Measurements from ENCODE around the gene PDXK. TPM values are rescaled to one million over a fixed set of nuclear protein-coding genes. Genes with fewer than 3 reads are reported as not detected.

Gene PDXK
- total and polyA plus RNA-seq, 2 donors (not counting 3 experiments of a cell fraction or from before 2014, with no cell fraction given) = 44.2 to 59.1 TPM

DNA sequence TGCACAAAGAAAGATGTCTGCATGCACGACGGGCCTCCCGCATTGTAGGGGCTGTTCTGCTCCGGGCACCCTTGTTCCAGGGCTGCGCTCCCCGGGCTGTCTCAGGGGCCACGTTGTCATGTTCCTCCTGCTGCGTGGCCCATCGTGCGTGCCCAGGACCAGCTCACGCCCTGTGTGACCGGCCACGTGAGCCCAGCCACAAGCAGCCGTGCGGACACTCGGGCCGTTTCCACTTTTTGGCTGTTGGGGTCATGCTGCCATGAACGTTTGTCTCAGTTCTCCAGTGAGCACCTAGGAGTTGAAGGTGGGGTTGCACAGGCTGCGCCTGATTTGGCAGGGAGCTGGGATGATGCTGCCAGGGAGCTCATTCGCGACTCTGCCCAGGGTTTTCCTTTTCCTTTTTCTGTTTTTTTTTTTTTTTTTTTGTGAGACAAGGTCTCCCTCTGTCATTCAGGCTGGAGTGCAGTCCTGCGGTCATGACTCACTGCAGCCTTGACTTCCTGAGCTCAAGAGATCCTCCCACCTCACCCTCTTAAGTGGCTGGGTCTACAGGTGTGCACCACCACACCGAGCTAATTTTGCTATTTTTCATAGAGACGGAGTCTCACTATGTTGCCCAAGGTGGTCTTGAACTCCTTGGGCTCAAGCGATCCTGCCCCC, 17.4 kb downstream of the PDXK start:
- Histone ChIP-seq H3K9ac (replicated peaks; ENCODE audit: extremely low read depth, insufficient read depth, low read length) (no peak overlapping the region), H3K27me3 (ENCODE audit: control insufficient read depth in 2 of 2, insufficient read depth in 2 of 2, low read length in 2 of 2) (no peaks in the 10 kb centered on the region), H3K4me3 (replicated peaks in 1 of 3; ENCODE audit: insufficient read depth in 1 of 3, low read depth in 1 of 3, low read length in 3 of 3) (no peak overlapping the region), H3K9me1 (replicated peaks; ENCODE audit: control insufficient read depth, extremely low read depth, insufficient read depth, low read length) (no peaks in the 10 kb centered on the region), H4K20me1 (replicated peaks; ENCODE audit: control insufficient read depth, extremely low read depth, insufficient read depth, low read length) (no peaks in the 10 kb centered on the region), H3K27ac (ENCODE audit: insufficient read depth, low read depth, low read length) (no peak overlapping the region), H3K9me3 (replicated peaks; ENCODE audit: control insufficient read depth, insufficient read depth, low read length) (no peaks in the 10 kb centered on the region), H2AFZ (ENCODE audit: low read depth, low read length) (no peak overlapping the region), H3K79me2 (ENCODE audit: control insufficient read depth, insufficient read depth, low read length) (peaks cover 4% of the 10 kb centered on the region), H3K4me1 (ENCODE audit: control insufficient read depth, extremely low read depth, insufficient read depth, low read length) (no peaks in the 10 kb centered on the region), H3K36me3 (ENCODE audit: control insufficient read depth in 2 of 2, extremely low read depth in 1 of 2, insufficient read depth in 2 of 2, low read length in 2 of 2) (no peaks in the 10 kb centered on the region), H3K4me2 (ENCODE audit: insufficient read depth, low read length) (no peak overlapping the region)
- DNase-seq (ENCODE audit: low read depth, low spot score) = no peak
- POLR2A ChIA-PET = no interaction called here
- dilution Hi-C loops (cut with MboI; ENCODE audit: extremely low pct_ligation_motif_present, low sequenced_read_pairs) (no loop called here), intact Hi-C loops (cut with micrococcal nuclease) (no loop called here)
- FAIRE-seq = peak; percentile 31
- CTCF ChIA-PET = interaction anchor here (0.7 to 1.6 kb wide), 2 partner anchors 8 to 10 kb away, joined by 3 to 4 read pairs; no protein-coding TSS in a partner anchor
- TF ChIP-seq EZH2 (IDR thresholded peaks at IDR 0.05; ENCODE audit: borderline replicate concordance, low read depth, low read length, severe bottlenecking) = no peak
- TF ChIP-seq, protein P1, sequence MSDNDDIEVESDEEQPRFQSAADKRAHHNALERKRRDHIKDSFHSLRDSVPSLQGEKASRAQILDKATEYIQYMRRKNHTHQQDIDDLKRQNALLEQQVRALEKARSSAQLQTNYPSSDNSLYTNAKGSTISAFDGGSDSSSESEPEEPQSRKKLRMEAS (IDR thresholded peaks at IDR 0.05; ENCODE audit: insufficient read depth, insufficient read length) = no peak
- BruUV-seq (replicated peaks) = no TSS peak

DNA sequence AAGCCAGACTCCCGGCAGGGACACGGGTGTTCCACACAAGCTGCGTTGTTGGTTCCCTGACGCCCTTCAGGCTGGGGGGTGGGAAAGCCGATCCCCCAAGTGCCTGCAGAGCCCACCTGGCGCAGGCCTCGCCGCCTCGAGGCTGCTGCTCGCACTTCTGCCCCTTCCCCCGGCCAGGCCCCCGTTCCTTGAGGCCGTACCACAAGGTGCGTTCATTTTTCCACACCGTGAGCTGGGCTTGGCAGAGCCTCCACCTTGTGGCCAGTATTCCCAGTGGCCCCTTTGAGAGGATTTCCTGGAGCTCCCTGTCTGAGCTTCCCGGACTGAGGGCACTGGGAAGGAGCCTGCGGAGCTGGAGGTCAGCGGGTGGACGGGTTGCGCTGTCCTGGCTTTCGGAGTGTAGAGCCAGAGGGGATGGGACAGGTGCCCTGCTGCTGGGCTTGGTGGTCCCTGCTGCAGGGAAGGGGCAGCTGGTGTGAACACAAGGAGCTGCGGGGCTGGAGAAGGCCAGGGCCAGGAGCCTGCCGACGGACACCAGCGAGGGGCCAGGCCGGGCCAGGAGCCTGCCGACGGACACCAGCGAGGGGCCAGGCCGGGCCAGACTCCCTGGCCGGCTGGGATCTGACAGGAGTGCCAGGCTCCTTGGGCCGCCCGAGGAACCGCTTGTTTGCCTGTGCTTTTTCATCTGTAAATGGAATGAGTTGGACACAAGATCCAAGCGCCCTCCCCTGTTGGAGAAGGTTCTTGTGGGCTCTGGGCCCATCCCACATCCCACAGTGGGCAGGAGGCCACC, 18.4 kb downstream of the PDXK start:
- no peaks in the 10 kb centered on the region for H3K27me3 ChIP-seq (ENCODE audit: control insufficient read depth in 2 of 2, insufficient read depth in 2 of 2, low read length in 2 of 2)
- H3K9me1 ChIP-seq (replicated peaks; ENCODE audit: control insufficient read depth, extremely low read depth, insufficient read depth, low read length) = no peaks in the 10 kb centered on the region
- intact Hi-C loops (cut with micrococcal nuclease) (no loop called here), dilution Hi-C loops (cut with MboI; ENCODE audit: extremely low pct_ligation_motif_present, low sequenced_read_pairs) (no loop called here)
- no peak overlapping the region for H3K4me2 ChIP-seq (ENCODE audit: insufficient read depth, low read length)
- H3K4me1 ChIP-seq (ENCODE audit: control insufficient read depth, extremely low read depth, insufficient read depth, low read length) = no peaks in the 10 kb centered on the region
- BruUV-seq (replicated peaks) = no TSS peak
- H3K79me2 ChIP-seq (ENCODE audit: control insufficient read depth, insufficient read depth, low read length) = no peaks in the 10 kb centered on the region
- H3K4me3 ChIP-seq (replicated peaks in 1 of 3; ENCODE audit: insufficient read depth in 1 of 3, low read depth in 1 of 3, low read length in 3 of 3) = no peak overlapping the region
- H4K20me1 ChIP-seq (replicated peaks; ENCODE audit: control insufficient read depth, extremely low read depth, insufficient read depth, low read length) = no peaks in the 10 kb centered on the region
- no peaks in the 10 kb centered on the region for H3K36me3 ChIP-seq (ENCODE audit: control insufficient read depth in 2 of 2, extremely low read depth in 1 of 2, insufficient read depth in 2 of 2, low read length in 2 of 2)
- POLR2A ChIA-PET = no interaction called here
- no peak for TF ChIP-seq FOS (IDR thresholded peaks at IDR 0.05; ENCODE audit: borderline replicate concordance, insufficient read depth, low read length)
- TF ChIP-seq JUN (IDR thresholded peaks at IDR 0.05; ENCODE audit: borderline replicate concordance, insufficient read depth, insufficient read length, low read depth) = no peak
- TF ChIP-seq EZH2 (IDR thresholded peaks at IDR 0.05; ENCODE audit: borderline replicate concordance, low read depth, low read length, severe bottlenecking) = no peak
- TF ChIP-seq, protein P2, sequence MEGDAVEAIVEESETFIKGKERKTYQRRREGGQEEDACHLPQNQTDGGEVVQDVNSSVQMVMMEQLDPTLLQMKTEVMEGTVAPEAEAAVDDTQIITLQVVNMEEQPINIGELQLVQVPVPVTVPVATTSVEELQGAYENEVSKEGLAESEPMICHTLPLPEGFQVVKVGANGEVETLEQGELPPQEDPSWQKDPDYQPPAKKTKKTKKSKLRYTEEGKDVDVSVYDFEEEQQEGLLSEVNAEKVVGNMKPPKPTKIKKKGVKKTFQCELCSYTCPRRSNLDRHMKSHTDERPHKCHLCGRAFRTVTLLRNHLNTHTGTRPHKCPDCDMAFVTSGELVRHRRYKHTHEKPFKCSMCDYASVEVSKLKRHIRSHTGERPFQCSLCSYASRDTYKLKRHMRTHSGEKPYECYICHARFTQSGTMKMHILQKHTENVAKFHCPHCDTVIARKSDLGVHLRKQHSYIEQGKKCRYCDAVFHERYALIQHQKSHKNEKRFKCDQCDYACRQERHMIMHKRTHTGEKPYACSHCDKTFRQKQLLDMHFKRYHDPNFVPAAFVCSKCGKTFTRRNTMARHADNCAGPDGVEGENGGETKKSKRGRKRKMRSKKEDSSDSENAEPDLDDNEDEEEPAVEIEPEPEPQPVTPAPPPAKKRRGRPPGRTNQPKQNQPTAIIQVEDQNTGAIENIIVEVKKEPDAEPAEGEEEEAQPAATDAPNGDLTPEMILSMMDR (IDR thresholded peaks at IDR 0.05; ENCODE audit: extremely low read depth in 1 of 2, insufficient read depth in 1 of 2, low read depth in 1 of 2, low read length in 2 of 2) = no peak
- no peak for TF ChIP-seq POLR2AphosphoS5 (IDR thresholded peaks at IDR 0.05; ENCODE audit: insufficient read depth, low read depth, low read length)
- TF ChIP-seq, protein P1 (IDR thresholded peaks at IDR 0.05; ENCODE audit: insufficient read depth, insufficient read length) = no peak
- no peak for TF ChIP-seq POLR2A (IDR thresholded peaks at IDR 0.05; ENCODE audit: low read depth, low read length)
- TF ChIP-seq GATA2 (IDR thresholded peaks at IDR 0.05; ENCODE audit: insufficient read depth, insufficient read length, low read depth, low read length) = no peak
- no peak for TF ChIP-seq MYC (IDR thresholded peaks at IDR 0.05; ENCODE audit: low read depth, low read length)
- no peak for FAIRE-seq
- no peaks in the 10 kb centered on the region for H3K9me3 ChIP-seq (replicated peaks; ENCODE audit: control insufficient read depth, insufficient read depth, low read length)
- no peak overlapping the region for H3K9ac ChIP-seq (replicated peaks; ENCODE audit: extremely low read depth, insufficient read depth, low read length)
- H3K27ac ChIP-seq (ENCODE audit: insufficient read depth, low read depth, low read length) = no peak overlapping the region
- DNase-seq (ENCODE audit: low read depth, low spot score) = no peak
- CTCF ChIA-PET = interaction anchor here (0.7 to 1.6 kb wide), 3 partner anchors 8 to 9 kb away, joined by 3 to 5 read pairs (median 4); no protein-coding TSS in a partner anchor
- no peak overlapping the region for H2AFZ ChIP-seq (ENCODE audit: low read depth, low read length)

All from endothelial cell of umbilical vein (primary cell).